Hematopoietic multipotent progenitor cell treated with erythropoietin and hydrocortisone succinate and interleukin-3 and kit ligand, for 15 days (in vitro differentiated cells): ENCODE results near the gene LAP3.

Experiments used
- DNase-seq: peaks from one replicate; pipeline ENCODE4 v3.0.0-alpha.2; 2015; ENCODE audit warnings: low spot score

Gene LAP3

GRCh38 chr4:17619416-17620105 lies 42.6 kb downstream of the LAP3 start:
- DNase-seq: no peak

- no peak for DNase-seq
These were observed 46.5 kb downstream of the LAP3 start for GRCh38 chr4:17623451-17624001.

GRCh38 chr4:17624821-17625220 lies 47.8 kb downstream of the LAP3 start:
- no peak for DNase-seq

- no peak for DNase-seq
These were observed 53.2 kb downstream of the LAP3 start for GRCh38 chr4:17630228-17630627.

GRCh38 chr4:17633600-17633999 lies 56.6 kb downstream of the LAP3 start:
- no peak for DNase-seq

- DNase-seq: no peak
These were observed 58.1 kb downstream of the LAP3 start for GRCh38 chr4:17635056-17635455.

DNA sequence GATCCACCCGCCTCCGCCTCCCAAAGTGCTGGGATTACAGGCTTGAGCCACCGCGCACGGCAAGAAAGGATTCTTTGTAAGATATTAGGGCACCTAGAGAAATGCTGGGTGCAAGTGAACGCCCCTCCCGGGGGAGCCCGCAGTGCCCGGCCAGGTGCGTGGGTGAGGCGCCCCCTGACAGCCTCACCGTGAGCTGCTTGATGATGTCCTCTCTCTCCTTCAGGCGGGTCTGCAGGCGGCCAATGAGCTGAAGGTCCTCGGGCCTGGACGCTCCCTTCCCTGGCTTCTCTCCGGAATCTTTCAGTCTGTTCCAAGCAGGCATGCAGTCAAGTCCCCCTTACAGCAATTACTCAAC lies 59.3 kb downstream of the LAP3 start:
- DNase-seq: no peak

DNA sequence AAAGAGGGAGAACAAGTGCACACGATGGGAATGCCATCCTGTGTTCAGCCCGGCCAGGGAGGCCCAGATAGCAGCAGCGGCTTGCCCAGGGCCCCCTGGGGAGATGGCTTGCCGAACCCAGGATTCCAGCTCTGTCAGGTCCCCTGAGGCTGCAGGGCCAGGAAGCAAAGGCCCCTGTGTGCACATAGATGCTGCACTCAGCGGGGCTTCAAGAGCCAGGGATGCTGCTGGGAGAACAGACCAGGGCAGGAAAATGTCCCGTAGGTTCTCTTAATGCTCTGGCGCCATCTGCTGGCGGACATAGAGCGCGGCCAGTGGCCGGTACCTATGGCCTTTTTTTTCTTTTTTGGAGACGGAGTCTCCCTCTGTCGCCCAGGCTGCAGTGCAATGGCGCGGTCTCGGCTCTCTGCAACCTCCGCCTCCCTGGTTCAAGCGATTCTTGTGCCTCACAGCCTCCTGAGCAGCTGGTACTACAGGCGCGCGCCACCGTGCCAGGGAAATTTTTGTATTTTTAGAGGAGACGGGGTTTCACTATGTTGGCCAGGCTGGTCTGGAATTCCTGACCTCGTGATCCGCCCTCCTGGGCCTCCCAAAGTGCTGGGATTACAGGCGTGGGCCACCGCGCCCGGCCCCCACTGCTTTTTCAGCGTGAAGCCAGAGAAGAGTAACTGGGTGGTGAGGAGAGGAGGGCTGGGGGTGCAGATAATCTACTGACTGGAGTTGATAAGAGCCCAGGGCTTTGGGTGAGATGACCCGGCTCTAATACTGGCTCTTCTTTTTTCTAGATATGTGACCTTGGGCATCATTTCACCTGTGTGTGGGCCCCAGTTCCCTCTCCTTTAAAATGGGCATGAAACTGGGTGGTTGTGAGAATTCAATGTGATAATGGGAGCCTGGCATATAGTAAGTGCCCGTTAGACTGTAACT lies 60.0 kb downstream of the LAP3 start:
- peak; percentile 83 for DNase-seq

- no peak for DNase-seq
These were observed 62.1 kb downstream of the LAP3 start for GRCh38 chr4:17639136-17639535.

DNA sequence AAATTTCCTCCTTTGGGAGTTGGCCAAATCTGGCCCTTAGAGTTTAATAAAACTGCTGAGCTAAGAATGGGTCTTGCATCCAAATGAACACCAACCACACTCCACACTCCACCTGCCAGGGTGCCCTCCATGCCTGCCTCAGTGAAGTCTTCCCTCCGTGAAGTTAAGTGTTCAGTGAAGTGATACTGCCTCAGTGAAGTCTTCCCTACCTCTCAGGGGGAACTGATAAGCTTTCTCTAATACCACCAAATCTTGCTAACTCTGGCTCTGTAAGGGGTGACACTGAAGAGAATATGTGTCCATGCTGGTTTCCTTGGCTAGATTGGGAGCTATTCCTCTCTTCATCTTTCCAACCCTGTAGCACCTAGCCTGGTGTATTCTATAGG lies 65.4 kb downstream of the LAP3 start:
- no peak for DNase-seq

DNA sequence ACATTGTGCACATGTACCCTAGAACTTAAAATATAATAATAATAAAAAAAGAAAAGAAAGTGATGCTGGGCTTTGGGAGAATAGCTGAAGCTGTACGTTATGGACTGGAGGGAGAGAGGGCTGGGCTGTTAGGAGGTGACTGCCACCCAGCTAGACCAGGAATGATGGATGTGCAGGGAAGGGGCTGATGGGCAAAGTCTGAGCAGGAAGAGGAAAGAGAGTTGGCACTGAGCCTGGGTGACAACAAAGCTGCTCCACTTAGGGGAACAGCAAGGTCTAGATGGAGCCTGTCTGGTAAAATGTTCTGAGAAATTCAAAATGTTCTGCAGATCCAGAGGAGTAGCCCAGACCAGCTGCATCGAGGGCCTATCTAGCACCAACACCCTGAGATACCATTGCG lies 69.7 kb downstream of the LAP3 start:
- no peak for DNase-seq

- no peak for DNase-seq
These were observed 70.3 kb downstream of the LAP3 start for GRCh38 chr4:17647176-17647806.

- no peak for DNase-seq
These were observed 70.9 kb downstream of the LAP3 start for GRCh38 chr4:17647927-17648326.

- no peak for DNase-seq
These were observed 73.4 kb downstream of the LAP3 start for GRCh38 chr4:17650406-17650805.

DNA sequence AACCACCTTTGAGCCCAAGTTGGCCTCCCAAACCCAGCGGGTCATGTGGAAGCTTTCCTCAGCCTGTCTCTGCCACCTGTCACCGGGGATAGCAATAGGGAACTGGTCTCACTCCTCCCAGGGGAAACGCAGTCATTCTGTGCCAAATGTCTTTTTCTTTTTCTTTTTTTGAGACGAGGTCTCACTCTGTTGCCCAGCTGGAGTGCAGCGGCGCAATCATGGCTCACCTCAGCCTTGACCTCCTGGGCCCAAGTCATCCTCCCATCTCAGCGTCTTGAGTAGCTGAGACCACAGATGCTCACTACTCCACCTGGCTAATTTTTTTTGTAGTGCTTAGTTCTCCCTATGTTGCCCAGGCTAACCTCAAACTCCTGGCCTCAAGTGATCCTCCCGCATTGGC lies 77.7 kb downstream of the LAP3 start:
- DNase-seq: no peak

GRCh38 chr4:17657090-17657489 lies 80.1 kb downstream of the LAP3 start:
- no peak for DNase-seq
